ENCODE measurements around the gene DMD. TPM values are rescaled to one million over a fixed set of nuclear protein-coding genes. Genes with fewer than 3 reads are reported as not detected.

DMD gene
- total and polyA plus RNA-seq, 2 donors (not counting 1 experiment from before 2014, with no cell fraction given): 5.1 to 7.2 TPM

- H3K4me1 ChIP-seq (ENCODE audit: control insufficient read depth, extremely low read depth, insufficient read depth, low read length): no peaks in the 10 kb centered on the region
- H3K36me3 ChIP-seq (ENCODE audit: control insufficient read depth, insufficient read depth, low read length): no peaks in the 10 kb centered on the region
- H2AFZ ChIP-seq (ENCODE audit: low read length): no peak overlapping the region
- DNase-seq (ENCODE audit: low read depth in 2 of 2): no peak
- H3K4me2 ChIP-seq (ENCODE audit: extremely low read depth, insufficient read depth, low read length): no peak overlapping the region
- no peak overlapping the region for H3K4me3 ChIP-seq (replicated peaks in 1 of 4; ENCODE audit: control extremely low read depth in 1 of 4, insufficient read depth in 1 of 4, low read depth in 3 of 4, low read length in 4 of 4)
- H3K9ac ChIP-seq (ENCODE audit: insufficient read depth, low read length): no peak overlapping the region
- no peaks in the 10 kb centered on the region for H3K27me3 ChIP-seq (ENCODE audit: control insufficient read depth, insufficient read depth, low read length)
- no peaks in the 10 kb centered on the region for H3K9me3 ChIP-seq (ENCODE audit: control insufficient read depth, insufficient read depth, low read depth, low read length)
- no peaks in the 10 kb centered on the region for H4K20me1 ChIP-seq (ENCODE audit: control insufficient read depth, extremely low read depth, insufficient read depth, low read length)
- H3K79me2 ChIP-seq (ENCODE audit: control insufficient read depth, insufficient read depth, low read length): no peaks in the 10 kb centered on the region
- TF ChIP-seq, protein P1, sequence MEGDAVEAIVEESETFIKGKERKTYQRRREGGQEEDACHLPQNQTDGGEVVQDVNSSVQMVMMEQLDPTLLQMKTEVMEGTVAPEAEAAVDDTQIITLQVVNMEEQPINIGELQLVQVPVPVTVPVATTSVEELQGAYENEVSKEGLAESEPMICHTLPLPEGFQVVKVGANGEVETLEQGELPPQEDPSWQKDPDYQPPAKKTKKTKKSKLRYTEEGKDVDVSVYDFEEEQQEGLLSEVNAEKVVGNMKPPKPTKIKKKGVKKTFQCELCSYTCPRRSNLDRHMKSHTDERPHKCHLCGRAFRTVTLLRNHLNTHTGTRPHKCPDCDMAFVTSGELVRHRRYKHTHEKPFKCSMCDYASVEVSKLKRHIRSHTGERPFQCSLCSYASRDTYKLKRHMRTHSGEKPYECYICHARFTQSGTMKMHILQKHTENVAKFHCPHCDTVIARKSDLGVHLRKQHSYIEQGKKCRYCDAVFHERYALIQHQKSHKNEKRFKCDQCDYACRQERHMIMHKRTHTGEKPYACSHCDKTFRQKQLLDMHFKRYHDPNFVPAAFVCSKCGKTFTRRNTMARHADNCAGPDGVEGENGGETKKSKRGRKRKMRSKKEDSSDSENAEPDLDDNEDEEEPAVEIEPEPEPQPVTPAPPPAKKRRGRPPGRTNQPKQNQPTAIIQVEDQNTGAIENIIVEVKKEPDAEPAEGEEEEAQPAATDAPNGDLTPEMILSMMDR (conservative IDR thresholded peaks at IDR 0.05 in 1 of 2, IDR thresholded peaks at IDR 0.05 in 1 of 2; ENCODE audit: low read depth in 1 of 2, low read length in 2 of 2): no peak
- no peak for TF ChIP-seq EZH2 (IDR thresholded peaks at IDR 0.05; ENCODE audit: low read length, missing control alignments)
- no peak overlapping the region for H3K27ac ChIP-seq (ENCODE audit: insufficient read depth, low read length)
These were observed 1602.7 kb downstream of the DMD start for GRCh38 chrX:31608638-31609037.

DNA sequence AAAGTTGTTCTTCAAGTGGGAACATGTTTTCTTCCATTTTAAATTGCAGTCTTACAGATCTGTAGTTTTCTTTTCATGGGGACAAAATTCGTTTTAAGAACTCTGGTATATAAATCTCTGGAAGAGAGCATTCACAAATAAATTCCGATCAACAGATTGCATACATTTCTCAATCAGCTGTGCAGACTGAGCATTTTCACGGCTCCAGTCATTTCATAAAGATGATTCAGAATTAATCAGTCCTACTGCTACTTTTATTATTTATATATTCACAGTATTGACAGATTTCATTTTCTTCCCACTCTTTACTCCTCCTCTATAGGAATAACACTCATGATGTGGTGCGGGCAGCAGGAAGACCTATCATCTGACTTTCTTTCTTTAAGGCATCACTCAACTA lies 1604.6 kb downstream of the DMD start:
- H2AFZ ChIP-seq (ENCODE audit: low read length): no peak overlapping the region
- no peaks in the 10 kb centered on the region for H3K9me3 ChIP-seq (ENCODE audit: control insufficient read depth, insufficient read depth, low read depth, low read length)
- H3K4me3 ChIP-seq (replicated peaks in 1 of 4; ENCODE audit: control extremely low read depth in 1 of 4, insufficient read depth in 1 of 4, low read depth in 3 of 4, low read length in 4 of 4): no peak overlapping the region
- no peak for DNase-seq (ENCODE audit: low read depth in 2 of 2)
- no peak overlapping the region for H3K9ac ChIP-seq (ENCODE audit: insufficient read depth, low read length)
- no peaks in the 10 kb centered on the region for H3K79me2 ChIP-seq (ENCODE audit: control insufficient read depth, insufficient read depth, low read length)
- H3K27me3 ChIP-seq (ENCODE audit: control insufficient read depth, insufficient read depth, low read length): no peaks in the 10 kb centered on the region
- no peaks in the 10 kb centered on the region for H4K20me1 ChIP-seq (ENCODE audit: control insufficient read depth, extremely low read depth, insufficient read depth, low read length)
- H3K36me3 ChIP-seq (ENCODE audit: control insufficient read depth, insufficient read depth, low read length): no peaks in the 10 kb centered on the region
- no peaks in the 10 kb centered on the region for H3K4me1 ChIP-seq (ENCODE audit: control insufficient read depth, extremely low read depth, insufficient read depth, low read length)
- no peak overlapping the region for H3K4me2 ChIP-seq (ENCODE audit: extremely low read depth, insufficient read depth, low read length)
- H3K27ac ChIP-seq (ENCODE audit: insufficient read depth, low read length): no peak overlapping the region
- no peak for TF ChIP-seq EZH2 (IDR thresholded peaks at IDR 0.05; ENCODE audit: low read length, missing control alignments)
- TF ChIP-seq, protein P1 (conservative IDR thresholded peaks at IDR 0.05 in 1 of 2, IDR thresholded peaks at IDR 0.05 in 1 of 2; ENCODE audit: low read depth in 1 of 2, low read length in 2 of 2): no peak

DNA sequence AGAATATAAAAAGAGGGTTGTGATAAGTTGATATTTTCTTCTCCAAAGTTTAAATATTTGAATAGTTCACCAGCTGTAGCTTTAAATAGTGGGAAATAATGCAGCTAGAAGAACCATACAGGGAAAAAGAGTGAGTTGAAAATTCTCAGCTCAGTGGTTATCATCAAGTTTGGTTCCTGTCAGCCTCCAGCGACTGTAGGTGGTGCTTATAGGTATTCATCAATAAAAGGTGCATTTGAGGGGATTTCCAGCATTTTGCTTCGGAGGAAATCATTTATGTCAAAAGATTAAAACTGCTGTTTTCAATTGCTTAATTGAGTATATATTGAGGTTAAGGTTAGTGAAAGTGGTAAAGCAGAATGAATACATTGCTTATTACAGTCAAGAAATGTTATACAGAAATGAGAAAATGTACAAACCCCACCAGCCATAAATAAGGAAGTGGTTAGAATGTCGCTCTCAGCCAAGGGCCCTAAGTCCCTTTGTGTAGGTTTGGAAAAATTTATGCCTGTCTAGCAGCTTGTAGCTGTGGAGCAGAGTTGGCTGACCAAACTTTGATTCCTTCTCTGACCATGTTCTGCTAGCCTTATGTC lies 1606.6 kb downstream of the DMD start:
- H3K27me3 ChIP-seq (ENCODE audit: control insufficient read depth, insufficient read depth, low read length): no peaks in the 10 kb centered on the region
- H3K79me2 ChIP-seq (ENCODE audit: control insufficient read depth, insufficient read depth, low read length): no peaks in the 10 kb centered on the region
- no peak overlapping the region for H3K4me3 ChIP-seq (replicated peaks in 1 of 4; ENCODE audit: control extremely low read depth in 1 of 4, insufficient read depth in 1 of 4, low read depth in 3 of 4, low read length in 4 of 4)
- TF ChIP-seq, protein P1 (conservative IDR thresholded peaks at IDR 0.05 in 1 of 2, IDR thresholded peaks at IDR 0.05 in 1 of 2; ENCODE audit: low read depth in 1 of 2, low read length in 2 of 2): no peak
- H3K4me1 ChIP-seq (ENCODE audit: control insufficient read depth, extremely low read depth, insufficient read depth, low read length): no peaks in the 10 kb centered on the region
- H2AFZ ChIP-seq (ENCODE audit: low read length): no peak overlapping the region
- H3K4me2 ChIP-seq (ENCODE audit: extremely low read depth, insufficient read depth, low read length): no peak overlapping the region
- no peaks in the 10 kb centered on the region for H3K36me3 ChIP-seq (ENCODE audit: control insufficient read depth, insufficient read depth, low read length)
- no peak for DNase-seq (ENCODE audit: low read depth in 2 of 2)
- no peak overlapping the region for H3K9ac ChIP-seq (ENCODE audit: insufficient read depth, low read length)
- no peaks in the 10 kb centered on the region for H4K20me1 ChIP-seq (ENCODE audit: control insufficient read depth, extremely low read depth, insufficient read depth, low read length)
- no peak overlapping the region for H3K27ac ChIP-seq (ENCODE audit: insufficient read depth, low read length)
- H3K9me3 ChIP-seq (ENCODE audit: control insufficient read depth, insufficient read depth, low read depth, low read length): no peaks in the 10 kb centered on the region
